ENCODE results near the gene SLX9.

- TF ChIP-seq EZH2 (IDR thresholded peaks at IDR 0.05) (no peak), POLR2AphosphoS5 (IDR thresholded peaks at IDR 0.05; ENCODE audit: borderline replicate concordance, low read depth, low read length) (no peak)
Observed at GRCh38 chr21:44917446-44918106, 22.3 kb upstream of the SLX9 start.

All from SK-N-MC (cell line).